Skin epidermis (tissue), 12 donors: ENCODE measurements around the gene KLK1.

Source experiments
- H3K27ac ChIP-seq, 21 experiments: fragments of 200-600 bp; sonication (generic) in 11 of 21; one replicate each; pipeline ENCODE4 v1.5.0; 2020; ENCODE audit warnings: mild to moderate bottlenecking in 3 of 21, inconsistent platforms in 2 of 21, moderate library complexity in 2 of 21
- H3K4me3 ChIP-seq, 7 experiments: fragments of 200-600 bp; sonication (generic) in 2 of 7; one replicate each; pipeline ENCODE4 v1.5.0; 2020; ENCODE audit warnings: inconsistent platforms in 2 of 7, mild to moderate bottlenecking in 2 of 7, moderate library complexity in 1 of 7

Gene KLK1

GRCh38 chr19:50837300-50837699, 13.7 kb upstream of the KLK1 start:
- no peak overlapping the region for H3K27ac ChIP-seq
- no peak overlapping the region for H3K4me3 ChIP-seq

GRCh38 chr19:50836543-50837195, 13.1 kb upstream of the KLK1 start:
- Histone ChIP-seq H3K27ac (peak overlapping the region in 3 of 21 experiments; percentile 18 to 56 (median 38)), H3K4me3 (peak overlapping the region in 2 of 7 experiments; percentile 45 to 46)

GRCh38 chr19:50835785-50836542, 12.4 kb upstream of the KLK1 start:
- Histone ChIP-seq H3K4me3 (peak overlapping the region; percentile 27 to 50 (median 45)), H3K27ac (peak overlapping the region in 11 of 21 experiments; percentile 14 to 63 (median 38))

DNA sequence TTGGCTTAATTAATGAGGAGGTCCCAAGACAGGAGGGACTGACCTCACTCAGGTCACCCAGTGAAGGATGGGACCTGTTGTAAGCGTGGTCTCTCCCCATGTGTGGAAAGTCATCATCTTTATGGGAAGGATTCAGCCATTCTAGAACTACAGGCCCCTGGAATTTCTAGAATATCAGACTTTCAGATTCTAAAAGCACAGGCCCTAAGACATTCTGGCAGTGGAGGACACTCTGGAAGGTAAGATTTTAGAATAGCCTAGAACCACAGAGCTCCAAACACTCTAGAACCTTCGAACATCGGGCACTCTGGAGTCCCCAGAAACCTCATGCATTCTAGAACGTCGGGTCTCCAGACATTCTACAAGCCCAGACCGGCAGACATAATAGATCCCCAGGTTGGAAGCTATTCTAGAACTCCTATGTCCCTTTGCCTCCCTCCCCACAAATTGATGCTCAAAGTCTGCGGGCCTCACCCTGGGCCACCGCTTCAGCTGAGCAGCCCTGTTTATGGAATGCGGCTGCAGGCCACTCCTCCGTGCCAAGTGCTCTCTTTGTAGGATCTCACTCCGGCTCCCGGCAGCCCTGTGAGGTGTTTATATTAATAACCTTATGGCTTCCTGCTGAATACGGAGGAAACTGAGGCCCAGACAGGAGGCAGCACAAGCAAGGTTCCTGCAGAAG, 11.7 kb upstream of the KLK1 start:
- peak overlapping the region in 10 of 21 experiments; percentile 14 to 63 (median 44) for H3K27ac ChIP-seq

GRCh38 chr19:50833802-50834167, 10.2 kb upstream of the KLK1 start:
- Histone ChIP-seq H3K4me3 (no peak overlapping the region), H3K27ac (no peak overlapping the region)

More for the DNA sequence above, 11.7 kb upstream of the KLK1 start:
- H3K4me3 ChIP-seq: peak overlapping the region; percentile 27 to 50 (median 45)

DNA sequence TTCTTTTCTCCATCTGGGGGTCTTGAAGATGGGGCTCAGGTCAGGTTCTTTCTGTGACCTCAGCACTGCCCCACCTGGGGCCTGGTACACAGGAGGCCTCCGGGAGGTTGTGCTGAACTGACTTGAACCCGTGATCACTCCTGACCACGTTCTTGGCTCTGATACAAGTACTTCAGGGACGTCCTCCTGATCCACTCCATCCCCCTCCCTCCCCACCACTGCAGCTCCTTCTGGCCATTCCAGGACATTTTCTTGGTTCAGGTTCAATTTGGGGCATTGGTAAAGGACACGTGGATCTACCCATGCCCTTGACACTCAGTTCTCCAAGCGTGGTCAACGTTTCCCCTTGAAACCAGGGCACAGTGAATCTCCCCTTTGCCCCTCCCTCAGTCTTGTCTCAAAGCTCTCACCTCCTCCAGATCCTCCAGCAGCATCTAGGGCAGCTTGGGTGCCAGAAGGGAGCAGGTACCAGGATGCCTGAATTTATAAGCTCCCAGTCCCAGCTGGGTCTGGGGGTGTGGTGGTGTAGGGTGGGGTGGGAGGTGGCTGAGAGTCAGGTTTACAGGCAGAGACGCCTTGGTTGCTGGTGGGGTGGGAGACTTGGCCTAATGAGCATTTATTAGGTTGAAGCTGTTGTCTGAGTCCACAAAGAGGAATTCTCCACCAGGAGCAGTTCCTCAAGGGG, 9.7 kb upstream of the KLK1 start, which contains the start of gene KLK15:
TSS of gene KLK15 (minus strand) at position 458 of the 685 bp plus-strand sequence. CDS start 2,082 bp downstream, outside the sequence.
- Histone ChIP-seq H3K4me3 (no peak within 1 kb of the TSS), H3K27ac (no peak within 1 kb of the TSS)

DNA sequence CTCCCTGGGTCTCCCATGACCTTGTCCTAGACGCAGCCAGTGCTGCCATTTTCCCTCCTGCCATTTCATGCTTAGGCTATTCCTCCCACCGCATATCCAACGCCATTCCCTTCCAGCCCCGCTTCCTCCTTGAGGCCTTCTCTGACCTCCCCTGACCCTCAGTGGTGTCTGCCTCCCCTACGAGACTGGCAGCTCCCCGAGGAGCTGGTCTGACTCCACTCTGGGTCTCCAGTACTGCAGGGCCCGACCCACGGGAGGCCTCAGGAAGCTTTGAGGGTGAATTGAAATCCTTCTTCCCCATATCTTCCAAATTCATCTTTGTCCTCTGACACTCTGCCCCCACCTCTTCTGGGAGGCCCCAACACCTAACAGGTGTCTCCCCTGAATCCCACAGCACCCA, 9.1 kb upstream of the KLK1 start:
- H3K27ac ChIP-seq: no peak overlapping the region
- no peak overlapping the region for H3K4me3 ChIP-seq

DNA sequence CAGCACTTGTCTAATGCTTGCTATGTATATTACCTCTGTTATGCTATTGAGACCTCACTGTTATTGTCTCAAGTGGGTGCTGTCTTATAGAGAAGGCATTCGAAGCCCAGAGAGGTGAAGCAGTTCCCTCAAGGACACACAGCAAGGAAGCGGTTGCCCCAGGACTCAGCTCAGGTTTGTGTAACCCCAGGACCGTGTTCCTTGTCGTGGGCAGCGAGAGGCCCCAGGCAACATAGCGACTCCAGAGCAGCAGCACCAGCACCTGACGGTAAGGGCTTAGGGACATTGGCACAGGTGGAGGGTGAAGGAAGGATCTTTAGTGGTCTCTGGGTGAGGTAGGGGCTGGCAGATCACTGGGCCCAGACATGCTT, 7.4 kb upstream of the KLK1 start:
- no peak overlapping the region for H3K27ac ChIP-seq
- H3K4me3 ChIP-seq: no peak overlapping the region

- no peak overlapping the region for H3K27ac ChIP-seq
- H3K4me3 ChIP-seq: no peak overlapping the region
These were observed 6.9 kb upstream of the KLK1 start for GRCh38 chr19:50830266-50831025.

GRCh38 chr19:50829801-50830200, 6.2 kb upstream of the KLK1 start:
- no peak overlapping the region for H3K4me3 ChIP-seq
- H3K27ac ChIP-seq: no peak overlapping the region

- Histone ChIP-seq H3K27ac (no peak overlapping the region), H3K4me3 (no peak overlapping the region)
These were observed 3.9 kb upstream of the KLK1 start for GRCh38 chr19:50827476-50827875.

DNA sequence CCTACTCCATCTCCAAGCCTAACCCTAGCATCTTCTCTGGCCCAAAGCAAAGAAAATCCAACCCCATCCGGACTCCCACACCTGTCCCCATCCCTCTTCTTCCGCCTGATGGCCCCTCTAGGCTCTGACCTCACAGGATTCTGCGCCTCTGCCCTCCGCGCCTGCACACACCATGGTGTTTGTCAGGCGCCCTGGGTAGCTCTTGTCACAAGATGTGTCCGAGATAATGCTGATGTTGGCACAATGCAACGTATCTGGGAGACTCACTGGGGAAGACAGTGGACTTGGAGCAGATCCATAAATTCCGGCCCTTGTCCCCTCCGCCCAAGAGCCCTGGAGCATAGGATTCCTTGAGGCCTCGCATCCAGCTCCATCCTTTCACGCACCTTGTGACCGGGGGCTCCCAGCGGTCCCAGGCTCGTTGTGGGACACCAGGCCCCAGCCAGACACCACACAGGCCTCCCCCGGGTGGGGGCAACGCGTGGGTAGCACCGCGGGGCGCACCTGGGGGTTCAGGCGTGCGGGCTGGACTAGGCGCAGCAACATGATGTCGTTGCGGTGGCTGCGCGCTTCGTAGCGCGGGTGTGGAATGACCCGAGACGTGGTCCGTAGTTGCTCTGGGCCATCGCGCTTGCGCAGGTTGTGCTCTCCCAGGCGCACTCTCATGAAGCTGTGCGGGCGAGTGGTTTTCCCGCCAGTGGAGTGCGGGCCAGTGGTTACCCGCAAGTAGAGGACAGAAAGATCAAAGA, 3.1 kb upstream of the KLK1 start:
- Histone ChIP-seq H3K4me3 (no peak overlapping the region), H3K27ac (no peak overlapping the region)

GRCh38 chr19:50822661-50823208, 852 bp downstream of the KLK1 start:
- Histone ChIP-seq H3K27ac (peak overlapping the region in 2 of 21 experiments; percentile 16 to 49), H3K4me3 (no peak overlapping the region)

DNA sequence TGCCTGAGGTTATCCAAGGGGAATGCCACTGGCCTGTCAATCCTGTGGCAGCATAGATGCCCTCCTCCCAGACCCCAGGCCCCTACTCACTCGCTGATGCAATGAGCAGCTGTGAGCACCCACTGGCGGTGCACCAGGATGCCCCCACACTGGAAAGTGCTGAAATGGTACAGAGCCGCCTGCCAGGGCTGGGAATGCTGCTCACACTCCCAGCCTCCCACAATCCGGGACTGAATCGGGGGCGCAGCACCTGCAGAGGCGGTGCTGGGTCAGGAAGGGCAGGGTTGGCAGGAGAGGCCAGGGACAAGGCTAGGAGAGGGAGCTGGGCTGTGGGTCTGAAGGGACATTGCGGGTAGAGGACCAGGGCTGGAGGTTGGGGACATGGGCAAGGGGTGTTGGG, 2.0 kb downstream of the KLK1 start:
- H3K4me3 ChIP-seq: no peak overlapping the region
- H3K27ac ChIP-seq: peak overlapping the region in 2 of 21 experiments; percentile 13 to 76

GRCh38 chr19:50821248-50821612, 2.4 kb downstream of the KLK1 start:
- H3K27ac ChIP-seq: peak overlapping the region in 8 of 21 experiments; percentile 5 to 81 (median 54)
- peak overlapping the region in 2 of 7 experiments; percentile 10 to 24 for H3K4me3 ChIP-seq

DNA sequence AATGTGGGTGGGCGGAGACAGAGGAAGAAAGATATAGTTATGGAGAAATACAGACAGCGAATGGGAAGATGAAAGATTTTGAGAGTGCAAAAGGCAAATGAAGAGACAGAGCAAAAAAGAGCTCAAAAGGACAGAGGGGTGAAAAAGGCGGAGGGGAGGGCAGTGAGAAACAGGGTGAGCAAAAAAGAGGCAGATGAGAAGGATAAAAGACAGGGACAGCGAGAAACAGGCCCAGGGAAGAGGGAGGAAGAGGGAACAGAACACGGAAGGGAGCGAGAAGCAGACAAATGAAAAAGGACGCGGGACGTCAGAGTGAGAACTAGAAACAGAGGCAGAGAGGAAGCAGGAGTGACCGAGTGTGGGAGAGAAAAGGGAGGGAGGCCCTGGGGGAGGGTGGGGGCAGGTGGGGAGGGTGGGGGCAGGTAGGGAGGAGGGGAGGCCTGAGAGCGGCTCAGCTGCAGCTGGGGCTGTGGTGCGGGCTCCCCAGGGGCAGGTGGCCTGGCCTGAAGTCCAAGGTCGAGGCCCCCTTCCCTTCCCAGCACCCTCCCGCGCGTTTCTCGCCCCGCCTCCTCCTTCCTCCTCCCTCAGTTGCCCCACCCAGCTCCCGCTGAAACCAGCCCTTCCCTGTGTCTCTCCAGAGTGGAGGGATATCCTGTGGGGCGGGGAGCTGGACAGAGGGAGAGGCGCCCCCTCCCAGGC, 2.9 kb downstream of the KLK1 start:
- peak overlapping the region in 15 of 21 experiments; percentile 5 to 81 (median 40) for H3K27ac ChIP-seq

DNA sequence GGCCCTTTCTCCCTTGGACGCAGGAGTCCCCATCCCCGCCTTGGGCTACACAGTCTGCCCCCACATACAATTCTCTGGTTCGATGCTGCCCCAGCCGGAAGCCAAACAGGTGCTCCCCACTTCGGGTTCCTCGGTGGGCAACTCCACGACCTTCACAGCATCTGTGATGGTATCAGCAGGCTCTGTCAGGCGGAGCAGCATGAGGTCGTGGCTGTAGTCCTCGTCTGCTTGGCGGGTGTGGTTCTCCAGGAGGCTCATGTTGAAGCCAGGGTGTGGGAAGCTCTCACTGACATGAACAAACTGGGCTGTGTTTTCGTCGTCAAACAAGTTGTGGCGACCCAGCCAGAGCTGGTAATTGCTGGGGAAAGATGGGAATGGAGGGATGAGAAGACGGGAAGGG, 3.5 kb downstream of the KLK1 start:
- Histone ChIP-seq H3K4me3 (peak overlapping the region in 1 of 7 experiments; percentile 24), H3K27ac (peak overlapping the region in 9 of 21 experiments; percentile 9 to 76 (median 40))

More for the DNA sequence above, 2.9 kb downstream of the KLK1 start:
- peak overlapping the region in 2 of 7 experiments; percentile 10 to 24 for H3K4me3 ChIP-seq
